ENCODE results near the gene ENTPD3.

DNA sequence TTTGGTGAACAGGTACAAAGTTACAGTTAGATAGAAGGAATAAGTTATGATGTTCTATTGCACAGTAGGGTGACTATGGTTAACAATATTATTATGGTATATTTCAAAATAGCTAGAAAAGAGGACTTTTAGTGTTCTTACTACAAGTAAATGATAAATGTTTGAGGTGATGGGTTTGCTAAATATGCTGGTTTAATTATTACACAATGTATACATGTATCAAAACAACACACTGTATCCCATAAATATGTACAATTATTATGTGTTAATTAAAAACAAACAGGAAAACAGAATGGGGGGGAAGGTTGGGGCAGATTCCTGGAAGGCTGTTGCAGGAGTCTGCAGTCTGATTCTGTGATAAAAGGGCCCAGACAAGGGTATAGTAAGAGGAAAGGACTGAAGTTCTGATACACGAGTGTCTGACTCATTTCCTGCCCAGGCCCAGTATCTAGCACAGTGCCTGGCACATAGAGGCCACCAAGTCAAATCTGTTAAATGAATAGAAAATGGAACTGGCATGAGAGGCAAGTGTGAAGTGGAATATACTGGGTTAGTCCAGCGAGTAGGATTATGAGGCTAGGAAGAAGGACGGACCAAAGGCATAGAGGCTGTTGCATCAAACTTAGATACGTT lies 7.2 kb upstream of the ENTPD3 start:
- TF ChIP-seq, protein P1, sequence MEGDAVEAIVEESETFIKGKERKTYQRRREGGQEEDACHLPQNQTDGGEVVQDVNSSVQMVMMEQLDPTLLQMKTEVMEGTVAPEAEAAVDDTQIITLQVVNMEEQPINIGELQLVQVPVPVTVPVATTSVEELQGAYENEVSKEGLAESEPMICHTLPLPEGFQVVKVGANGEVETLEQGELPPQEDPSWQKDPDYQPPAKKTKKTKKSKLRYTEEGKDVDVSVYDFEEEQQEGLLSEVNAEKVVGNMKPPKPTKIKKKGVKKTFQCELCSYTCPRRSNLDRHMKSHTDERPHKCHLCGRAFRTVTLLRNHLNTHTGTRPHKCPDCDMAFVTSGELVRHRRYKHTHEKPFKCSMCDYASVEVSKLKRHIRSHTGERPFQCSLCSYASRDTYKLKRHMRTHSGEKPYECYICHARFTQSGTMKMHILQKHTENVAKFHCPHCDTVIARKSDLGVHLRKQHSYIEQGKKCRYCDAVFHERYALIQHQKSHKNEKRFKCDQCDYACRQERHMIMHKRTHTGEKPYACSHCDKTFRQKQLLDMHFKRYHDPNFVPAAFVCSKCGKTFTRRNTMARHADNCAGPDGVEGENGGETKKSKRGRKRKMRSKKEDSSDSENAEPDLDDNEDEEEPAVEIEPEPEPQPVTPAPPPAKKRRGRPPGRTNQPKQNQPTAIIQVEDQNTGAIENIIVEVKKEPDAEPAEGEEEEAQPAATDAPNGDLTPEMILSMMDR (conservative IDR thresholded peaks at IDR 0.05; ENCODE audit: low read depth, low read length): no peak
- no peak for TF ChIP-seq EZH2phosphoT487 (IDR thresholded peaks at IDR 0.05; ENCODE audit: borderline replicate concordance, low read length)
